GM18508 (cell line): Measurements from ENCODE around the gene OR51L1.

Source experiments
- ATAC-seq: cut with Tn5 transposase; IDR thresholded peaks from one replicate; pipeline ENCODE4 v1.9.1; 2021; ENCODE audit warnings: moderate number of reproducible peaks; ENCODE audit not compliant: insufficient read depth, unreplicated experiment

OR51L1 gene

GRCh38 chr11:5043380-5043779 is 48.7 kb downstream of the OR51L1 start:
- no peak for ATAC-seq

- no peak for ATAC-seq
Observed at GRCh38 chr11:5046226-5046625, 51.6 kb downstream of the OR51L1 start, which contains the start of gene OR52J3. TSS of gene OR52J3 (plus strand) at chr11:5046526. CDS start at chr11:5046526, 0 bp downstream.

GRCh38 chr11:5046754-5047330 is 52.2 kb downstream of the OR51L1 start:
- ATAC-seq: no peak
